IMR-90 (cell line): ENCODE measurements around the gene ZSCAN25. TPM values are rescaled to one million over a fixed set of nuclear protein-coding genes. Genes with fewer than 3 reads are reported as not detected.

ENCODE experiments used
- ATAC-seq: fragments of 200-7000 bp; cut with Tn5 transposase; 2 replicates; pipeline ENCODE4 v1.9.1; 2020; ENCODE audit warnings: low read depth, mild to moderate bottlenecking, moderate library complexity
- BruUV-seq: library from RNA; stranded (reverse); fragments of 400-500 nt; replicated peaks from 2 replicates; lab custom pipeline; 2021; lab: Mats Ljungman, UMichigan
- CTCF ChIA-PET: fragments of 300-600 bp; formaldehyde crosslinking; extraction: SDS; loops from one replicate; lab custom pipeline; 2021; ENCODE audit warnings: antibody characterized with exemption; lab: Yijun Ruan, JAX
- POLR2A ChIA-PET: fragments of 300-600 bp; sonication (Branson Sonifier 250); formaldehyde crosslinking; loops from one replicate; lab custom pipeline; 2022; ENCODE audit warnings: antibody characterized with exemption; ENCODE audit not compliant: unreplicated experiment; lab: Charles Lee
- DNase-seq: peaks from one replicate; pipeline ENCODE4 v3.0.0; 2013
- H2AFZ ChIP-seq: replicated peaks from 2 replicates; pipeline ENCODE3; 2013; ENCODE audit warnings: low read length, mild to moderate bottlenecking; ENCODE audit not compliant: poor library complexity
- H2AK5ac ChIP-seq: 2 replicates; pipeline ENCODE4 v1.6.1; 2013; ENCODE audit warnings: low read depth, low read length, inconsistent platforms
- H2AK9ac ChIP-seq: replicated peaks from 2 replicates; pipeline ENCODE3; 2013; ENCODE audit warnings: mild to moderate bottlenecking, low read depth, low read length, moderate library complexity; ENCODE audit not compliant: poor library complexity
- H2BK120ac ChIP-seq: 2 replicates; pipeline ENCODE4 v1.6.1; 2013; ENCODE audit warnings: low read depth, low read length, inconsistent platforms
- H2BK15ac ChIP-seq: 3 replicates; pipeline ENCODE4 v1.6.1; 2013; ENCODE audit warnings: low read depth, low read length, inconsistent platforms
- H2BK20ac ChIP-seq: 2 replicates; pipeline ENCODE4 v1.6.1; 2013; ENCODE audit warnings: low read depth, mild to moderate bottlenecking, inconsistent platforms, low read length, moderate library complexity
- H2BK5ac ChIP-seq: 2 replicates; pipeline ENCODE4 v1.6.1; 2013; ENCODE audit warnings: mild to moderate bottlenecking, low read depth, low read length, inconsistent platforms; ENCODE audit not compliant: poor library complexity, severe bottlenecking
- H3K14ac ChIP-seq: replicated peaks from 2 replicates; pipeline ENCODE4 v1.6.1; 2013; ENCODE audit warnings: low read depth, low read length, inconsistent platforms
- H3K18ac ChIP-seq: 2 replicates; pipeline ENCODE4 v1.6.1; 2013; ENCODE audit warnings: low read depth, low read length, control low read depth
- H3K23ac ChIP-seq: 2 replicates; pipeline ENCODE4 v1.6.1; 2013; ENCODE audit warnings: low read depth, low read length, inconsistent platforms
- H3K27ac ChIP-seq: 2 replicates; pipeline ENCODE4 v1.5.1; 2013; ENCODE audit warnings: mild to moderate bottlenecking, control low read depth, low read length; ENCODE audit not compliant: insufficient read depth
- H3K27me3 ChIP-seq: 2 replicates; pipeline ENCODE4 v1.6.1; 2013; ENCODE audit warnings: low read length; ENCODE audit not compliant: control insufficient read depth, insufficient read depth
- H3K36me3 ChIP-seq: 2 replicates; pipeline ENCODE4 v1.6.1; 2013; ENCODE audit warnings: low read length, mixed read lengths; ENCODE audit not compliant: control insufficient read depth, insufficient read depth
- H3K4ac ChIP-seq: 2 replicates; pipeline ENCODE4 v1.6.1; 2013; ENCODE audit warnings: low read depth, low read length, inconsistent platforms
- H3K4me1 ChIP-seq: 2 replicates; pipeline ENCODE4 v1.6.1; 2013; ENCODE audit warnings: low read length, mixed read lengths; ENCODE audit not compliant: control insufficient read depth, insufficient read depth
- H3K4me2 ChIP-seq: 2 replicates; pipeline ENCODE4 v1.6.1; 2013; ENCODE audit warnings: low read depth, mild to moderate bottlenecking, control low read depth, low read length, moderate library complexity
- H3K4me3 ChIP-seq: 2 replicates; pipeline ENCODE4 v1.5.1; 2013; ENCODE audit warnings: low read depth, mild to moderate bottlenecking, control low read depth, low read length, moderate library complexity; ENCODE audit not compliant: insufficient read depth
- H3K56ac ChIP-seq: 2 replicates; pipeline ENCODE4 v1.6.1; 2013; ENCODE audit warnings: low read length, inconsistent platforms; ENCODE audit not compliant: insufficient read depth; ENCODE audit errors: extremely low read depth
- H3K79me1 ChIP-seq, 2 experiments: 2 replicates each; pipeline ENCODE4 v1.6.1; 2013; ENCODE audit warnings: low read length in 2 of 2, inconsistent platforms in 1 of 2, low read depth in 1 of 2
- H3K9ac ChIP-seq: 2 replicates; pipeline ENCODE4 v1.6.1; 2013; ENCODE audit warnings: low read depth, low read length, control low read depth
- H3K9me1 ChIP-seq: 2 replicates; pipeline ENCODE4 v1.6.1; 2013; ENCODE audit warnings: low read length, inconsistent platforms; ENCODE audit not compliant: insufficient read depth
- H3K9me3 ChIP-seq: 2 replicates; pipeline ENCODE4 v1.6.1; 2013; ENCODE audit warnings: low read length; ENCODE audit not compliant: control insufficient read depth, insufficient read depth
- H4K20me1 ChIP-seq: 2 replicates; pipeline ENCODE4 v1.6.1; 2013; ENCODE audit warnings: low read length, inconsistent platforms; ENCODE audit not compliant: insufficient read depth
- H4K5ac ChIP-seq: 2 replicates; pipeline ENCODE4 v1.6.1; 2013; ENCODE audit warnings: mild to moderate bottlenecking, low read depth, low read length, control low read depth
- H4K8ac ChIP-seq, 2 experiments: 2 replicates each; pipeline ENCODE4 v1.6.1; 2013; ENCODE audit warnings: low read depth in 2 of 2, low read length in 2 of 2, control low read depth in 1 of 2, inconsistent platforms in 1 of 2
- H4K91ac ChIP-seq: 2 replicates; pipeline ENCODE4 v1.6.1; 2013; ENCODE audit warnings: low read depth, low read length, inconsistent platforms; ENCODE audit not compliant: insufficient read depth
- BHLHE40 ChIP-seq: fragments of 150-350 bp; IDR thresholded peaks from 2 replicates; pipeline ENCODE4 v1.6.1; 2016; ENCODE audit warnings: mild to moderate bottlenecking, low read depth, low read length
- CEBPB ChIP-seq: IDR thresholded peaks from 2 replicates; pipeline ENCODE4 v1.6.1; 2012; ENCODE audit warnings: low read depth, low read length, improper control_type of control experiment
- CHD1 ChIP-seq: IDR thresholded peaks from 2 replicates; pipeline ENCODE4 v1.6.1; 2012; ENCODE audit warnings: low read depth, low read length, improper control_type of control experiment
- CTCF ChIP-seq: conservative IDR thresholded peaks from 2 replicates; pipeline ENCODE4 v1.5.1; 2012; ENCODE audit warnings: mild to moderate bottlenecking, low read depth, low read length, improper control_type of control experiment
- MAFK ChIP-seq: IDR thresholded peaks from 2 replicates; pipeline ENCODE4 v1.6.1; 2012; ENCODE audit warnings: low read depth, low read length, improper control_type of control experiment
- MAZ ChIP-seq: IDR thresholded peaks from 2 replicates; pipeline ENCODE4 v1.6.1; 2012; ENCODE audit warnings: low read depth, mild to moderate bottlenecking, low read length, improper control_type of control experiment, moderate library complexity, borderline replicate concordance
- NFE2L2 ChIP-seq: fragments of 150-350 bp; IDR thresholded peaks from 2 replicates; pipeline ENCODE4 v1.6.1; 2016; ENCODE audit warnings: low read depth, mild to moderate bottlenecking, low read length
- RAD21 ChIP-seq: IDR thresholded peaks from 2 replicates; pipeline ENCODE4 v1.6.1; 2012; ENCODE audit warnings: low read length, improper control_type of control experiment
- SMC3 ChIP-seq: fragments of 150-350 bp; IDR thresholded peaks from 2 replicates; pipeline ENCODE4 v1.6.1; 2016; ENCODE audit warnings: low read depth, mild to moderate bottlenecking, antibody characterized with exemption, low read length, moderate library complexity
- WGBS, 2 experiments: methylation state at CpG; one replicate each; pipeline versions ENCODE4 v1.1.5 to v1.1.7; 2013; ENCODE audit warnings: missing lambda C conversion rate in 2 of 2; ENCODE audit not compliant: insufficient read length in 1 of 2; ENCODE audit errors: extremely low coverage in 2 of 2; 5-methylcytosine and 5-hydroxymethylcytosine counted together
- dilution Hi-C: fragments of 300-500 bp; cut with HindIII; formaldehyde crosslinking; loops from one replicate; pipeline ENCODE4 v1.14.3; 2018; ENCODE audit warnings: low sequenced_read_pairs; ENCODE audit not compliant: unreplicated experiment
- in situ Hi-C: fragments of 300-500 bp; cut with MboI; formaldehyde crosslinking; loops from 3 replicates; pipeline ENCODE4 v1.14.3; 2019; ENCODE audit warnings: low sequenced_read_pairs, inconsistent platforms, mixed read lengths
- intact Hi-C: fragments of 100-400 bp; cut with micrococcal nuclease; formaldehyde crosslinking; loops from 2 replicates; pipeline ENCODE4 v1.10.0; 2022
- polyA plus RNA-seq, 3 experiments: library from polyadenylated mRNA; depleted of rRNA; stranded (reverse); fragments of >200 nt; gene quantifications; 2 replicates each; pipeline ENCODE4 v1.2.3, GENCODE V29; 2012; ENCODE audit warnings: low replicate concordance in 1 of 3
- total RNA-seq: library from RNA; depleted of rRNA; stranded (reverse); fragments of >200 nt; gene quantifications from 2 replicates; pipeline ENCODE4 v1.2.3, GENCODE V29; 2012
- TF ChIP-seq, protein P1 (sequence below): fragments of 150-350 bp; IDR thresholded peaks from 2 replicates; pipeline ENCODE4 v1.6.1; 2017; ENCODE audit warnings: mild to moderate bottlenecking, antibody characterized with exemption, low read length, low read depth

ZSCAN25 gene
- total and polyA plus RNA-seq, 2 of the 4 experiments (the other 2 are of a cell fraction): 6.2 to 9.0 TPM

DNA sequence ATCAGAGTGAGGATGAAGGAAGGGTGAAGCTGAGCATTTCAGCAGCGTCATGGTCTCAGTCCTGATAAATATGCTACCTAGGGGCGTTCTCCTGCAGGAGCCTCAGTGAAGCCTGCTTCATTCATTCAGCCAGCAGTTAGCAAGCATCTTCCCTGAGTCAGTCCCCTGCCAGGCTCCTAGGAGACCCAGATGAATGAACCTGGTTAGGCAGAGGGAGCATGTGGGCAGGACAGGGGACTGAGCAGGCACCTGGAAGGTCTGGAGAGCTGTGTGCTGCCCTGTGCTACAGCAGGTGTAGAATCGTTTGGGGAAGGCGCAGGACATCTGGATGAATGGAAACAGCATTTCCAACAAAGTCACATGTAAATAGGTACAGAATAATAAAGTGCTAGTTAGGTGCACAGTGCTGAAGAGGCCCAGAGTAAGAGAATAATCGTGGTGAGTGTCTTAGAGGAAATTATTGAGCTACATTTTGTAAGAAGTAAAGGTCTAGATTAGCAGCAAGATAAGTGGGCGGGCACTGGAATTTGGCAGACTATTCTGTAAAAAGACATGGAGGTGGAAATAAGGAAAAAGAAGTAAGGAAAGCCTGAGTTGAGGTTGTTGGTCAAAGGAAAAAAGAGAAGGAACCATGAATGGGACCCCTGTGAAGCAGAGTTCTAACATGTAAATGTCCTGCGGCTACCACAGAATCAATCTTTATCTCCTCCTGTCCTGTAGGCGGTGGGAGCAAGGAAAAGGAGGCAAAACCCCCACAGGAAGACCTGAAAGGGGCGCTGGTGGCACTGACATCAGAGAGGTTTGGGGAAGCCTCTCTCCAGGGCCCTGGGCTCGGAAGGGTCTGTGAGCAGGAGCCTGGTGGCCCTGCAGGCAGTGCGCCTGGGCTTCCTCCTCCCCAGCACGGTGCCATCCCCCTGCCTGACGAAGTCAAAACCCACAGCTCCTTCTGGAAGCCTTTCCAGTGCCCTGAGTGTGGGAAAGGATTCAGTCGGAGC is 12.0 kb downstream of the ZSCAN25 start (continued):
- TF ChIP-seq CTCF: no peak

DNA sequence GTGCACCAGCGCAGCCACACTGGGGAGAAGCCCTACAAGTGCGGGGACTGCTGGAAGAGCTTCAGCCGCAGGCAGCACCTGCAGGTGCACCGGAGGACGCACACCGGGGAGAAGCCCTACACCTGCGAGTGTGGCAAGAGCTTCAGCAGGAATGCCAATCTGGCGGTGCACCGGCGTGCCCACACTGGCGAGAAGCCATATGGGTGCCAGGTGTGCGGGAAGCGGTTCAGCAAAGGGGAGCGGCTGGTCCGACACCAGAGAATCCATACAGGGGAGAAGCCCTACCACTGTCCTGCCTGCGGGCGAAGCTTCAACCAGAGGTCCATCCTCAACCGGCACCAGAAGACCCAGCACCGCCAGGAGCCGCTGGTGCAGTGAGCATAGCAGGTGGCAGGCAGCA is 12.9 kb downstream of the ZSCAN25 start:
- Histone ChIP-seq H2BK15ac (no peak overlapping the region), H3K9me3 (no peaks in the 10 kb centered on the region), H3K4me2 (no peak overlapping the region), H3K9ac (no peak overlapping the region), H3K27ac (no peak overlapping the region), H3K23ac (no peak overlapping the region), H4K8ac (no peak overlapping the region), H4K91ac (no peak overlapping the region), H3K36me3 (peaks cover 50% of the 10 kb centered on the region), H2AK9ac (no peak overlapping the region), H3K14ac (no peak overlapping the region), H3K4me1 (no peaks in the 10 kb centered on the region), H3K18ac (no peak overlapping the region), H3K4me3 (no peak overlapping the region), H2AK5ac (no peak overlapping the region), H3K4ac (no peak overlapping the region), H3K79me1 (peaks cover 10 to 29% of the 10 kb centered on the region in 2 experiments), H2AFZ (no peak overlapping the region), H4K20me1 (peaks cover 11% of the 10 kb centered on the region; the same call in 1 of the 2 replicates), H4K5ac (no peak overlapping the region), H2BK20ac (no peak overlapping the region), H2BK120ac (no peak overlapping the region), H3K9me1 (no peaks in the 10 kb centered on the region), H3K56ac (no peak overlapping the region), H3K27me3 (no peaks in the 10 kb centered on the region), H2BK5ac (no peak overlapping the region)
- intact Hi-C loops: loop anchor here (10.0 kb wide), 1 partner anchor 265 kb away; no protein-coding TSS in a partner anchor
- dilution Hi-C loops: no loop called here
- ATAC-seq (no peak), DNase-seq (no peak)
- ChIA-PET CTCF (no interaction called here), POLR2A (no interaction called here)
- BruUV-seq: no TSS peak
- in situ Hi-C loops: no loop called here
- WGBS, 2 experiments: 98% methylated on average over 13 of the region's 20 CpGs; no CpG with 5 or more reads in 1 of the 2 experiments
- TF ChIP-seq MAZ (no peak), CHD1 (no peak), SMC3 (no peak), RAD21 (no peak), BHLHE40 (no peak), CTCF (no peak), MAFK (no peak), NFE2L2 (no peak), CEBPB (no peak)
- TF ChIP-seq, protein P1, sequence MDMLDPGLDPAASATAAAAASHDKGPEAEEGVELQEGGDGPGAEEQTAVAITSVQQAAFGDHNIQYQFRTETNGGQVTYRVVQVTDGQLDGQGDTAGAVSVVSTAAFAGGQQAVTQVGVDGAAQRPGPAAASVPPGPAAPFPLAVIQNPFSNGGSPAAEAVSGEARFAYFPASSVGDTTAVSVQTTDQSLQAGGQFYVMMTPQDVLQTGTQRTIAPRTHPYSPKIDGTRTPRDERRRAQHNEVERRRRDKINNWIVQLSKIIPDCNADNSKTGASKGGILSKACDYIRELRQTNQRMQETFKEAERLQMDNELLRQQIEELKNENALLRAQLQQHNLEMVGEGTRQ: no peak
